Transverse colon (tissue), 4 donors: ENCODE data around the gene TOE1.

Experiments
- EP300 ChIP-seq: sonication (generic); formaldehyde crosslinking; IDR thresholded peaks from one replicate; pipeline ENCODE4 v1.6.1; 2017; ENCODE audit warnings: antibody characterized with exemption, low read depth
- POLR2A ChIP-seq: fragments of 450-650 bp; IDR thresholded peaks from one replicate; pipeline ENCODE4 v1.6.1; 2016; ENCODE audit warnings: antibody characterized with exemption, mild to moderate bottlenecking, moderate library complexity
- POLR2AphosphoS5 ChIP-seq, 3 donors: sonication (generic); formaldehyde crosslinking; IDR thresholded peaks; one replicate each; pipeline ENCODE4 v1.6.1; 2016; ENCODE audit warnings: antibody characterized with exemption in 3 of 3
- TF ChIP-seq, protein P1 (sequence below), 5 experiments: fragments of 200-600 bp in 3 of 5; fragments of 450-650 bp in 2 of 5; sonication (generic) in 3 of 5; IDR thresholded peaks; 1 replicate in 2 of 5; 2 replicates in 3 of 5; pipeline ENCODE4 v1.5.1; 2016 to 2017; ENCODE audit warnings: antibody characterized with exemption in 5 of 5, inconsistent platforms in 3 of 5, mild to moderate bottlenecking in 2 of 5, moderate library complexity in 1 of 5

- TF ChIP-seq, protein P1, sequence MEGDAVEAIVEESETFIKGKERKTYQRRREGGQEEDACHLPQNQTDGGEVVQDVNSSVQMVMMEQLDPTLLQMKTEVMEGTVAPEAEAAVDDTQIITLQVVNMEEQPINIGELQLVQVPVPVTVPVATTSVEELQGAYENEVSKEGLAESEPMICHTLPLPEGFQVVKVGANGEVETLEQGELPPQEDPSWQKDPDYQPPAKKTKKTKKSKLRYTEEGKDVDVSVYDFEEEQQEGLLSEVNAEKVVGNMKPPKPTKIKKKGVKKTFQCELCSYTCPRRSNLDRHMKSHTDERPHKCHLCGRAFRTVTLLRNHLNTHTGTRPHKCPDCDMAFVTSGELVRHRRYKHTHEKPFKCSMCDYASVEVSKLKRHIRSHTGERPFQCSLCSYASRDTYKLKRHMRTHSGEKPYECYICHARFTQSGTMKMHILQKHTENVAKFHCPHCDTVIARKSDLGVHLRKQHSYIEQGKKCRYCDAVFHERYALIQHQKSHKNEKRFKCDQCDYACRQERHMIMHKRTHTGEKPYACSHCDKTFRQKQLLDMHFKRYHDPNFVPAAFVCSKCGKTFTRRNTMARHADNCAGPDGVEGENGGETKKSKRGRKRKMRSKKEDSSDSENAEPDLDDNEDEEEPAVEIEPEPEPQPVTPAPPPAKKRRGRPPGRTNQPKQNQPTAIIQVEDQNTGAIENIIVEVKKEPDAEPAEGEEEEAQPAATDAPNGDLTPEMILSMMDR (IDR thresholded peaks at IDR 0.05), result no peak
- TF ChIP-seq POLR2AphosphoS5 (IDR thresholded peaks at IDR 0.05), result no peak
- no peak for TF ChIP-seq POLR2A
- TF ChIP-seq EP300, result no peak
Measured at GRCh38 chr1:45348609-45348965, 8.6 kb downstream of the TOE1 start.
